Activated CD8-positive, alpha-beta memory T cell treated with anti-CD3 and anti-CD28 coated beads, Interleukin-2, amount 50 U/mL, for 1 hour (primary cell): ENCODE data around the gene LRR1.
"Not testable (repeated sequence)": the region's sequence is repeated elsewhere in the genome, so short reads cannot be mapped to it uniquely, and the experiment has no call there.

Experiments
- DNase-seq: peaks from one replicate; pipeline ENCODE4 v3.0.0-alpha.2; 2020; ENCODE audit errors: extremely low read depth

Gene LRR1

GRCh38 chr14:49585803-49586672 is 12.7 kb upstream of the LRR1 start, which contains the start of gene RPS29:
Gene RPS29, minus strand, starts transcription at chr14:49586380. Its CDS starts 34 bp downstream, at chr14:49586346.
- peak; percentile 98 for DNase-seq

DNA sequence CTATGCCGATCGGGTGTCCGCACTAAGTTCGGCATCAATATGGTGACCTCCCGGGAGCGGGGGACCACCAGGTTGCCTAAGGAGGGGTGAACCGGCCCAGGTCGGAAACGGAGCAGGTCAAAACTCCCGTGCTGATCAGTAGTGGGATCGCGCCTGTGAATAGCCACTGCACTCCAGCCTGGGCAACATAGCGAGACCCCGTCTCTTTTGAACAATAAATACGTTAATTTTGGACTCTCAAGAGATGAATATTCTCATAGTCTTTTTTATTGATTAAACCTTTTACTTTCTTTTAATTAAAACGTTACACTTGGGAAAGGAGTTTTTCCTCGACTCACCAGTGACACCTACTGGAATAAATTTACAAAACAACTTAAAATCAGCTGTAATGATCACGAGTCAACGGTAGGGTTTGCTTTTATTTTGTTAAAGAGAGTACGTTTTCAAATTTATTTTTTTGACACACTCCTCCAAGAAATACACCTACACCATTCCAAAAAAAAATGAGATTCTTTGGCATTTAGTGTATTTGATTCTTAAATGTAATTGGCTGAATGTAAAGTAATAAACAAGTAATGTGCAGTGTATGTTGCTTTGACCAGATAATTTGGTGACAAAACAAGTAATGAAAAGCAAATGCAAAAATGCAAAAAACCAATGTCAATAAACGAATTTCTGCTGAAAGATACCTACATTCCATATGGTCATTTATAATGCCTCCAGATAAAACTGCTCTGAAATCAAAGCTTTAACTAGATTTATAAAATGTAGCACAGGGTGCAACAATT is 11.9 kb upstream of the LRR1 start:
- DNase-seq = peak; percentile 13

DNA sequence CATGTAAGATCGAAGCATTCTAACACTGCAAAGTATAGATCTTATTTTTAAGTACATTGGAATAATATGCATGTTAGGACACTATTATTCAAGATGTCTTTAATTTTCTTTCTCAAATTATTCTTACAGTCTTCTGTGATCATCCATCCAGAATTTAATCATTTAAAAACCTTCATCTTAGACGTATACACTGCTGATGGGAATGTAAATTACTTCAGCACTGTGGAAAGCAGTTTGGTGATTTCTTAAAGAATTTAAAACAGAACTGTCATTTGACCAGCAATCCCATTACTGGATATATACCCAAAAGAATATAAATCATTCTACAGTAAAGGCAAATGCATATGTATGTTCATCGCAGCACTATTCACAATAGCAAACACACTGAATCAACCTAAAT is 9.4 kb upstream of the LRR1 start:
- DNase-seq = no peak

- DNase-seq = no peak
Measured at GRCh38 chr14:49593016-49593415, 5.7 kb upstream of the LRR1 start.

- DNase-seq = no peak
Measured at GRCh38 chr14:49594347-49595091, 4.2 kb upstream of the LRR1 start.

- DNase-seq = no peak
Measured at GRCh38 chr14:49598189-49598484, 603 bp upstream of the LRR1 start.

DNA sequence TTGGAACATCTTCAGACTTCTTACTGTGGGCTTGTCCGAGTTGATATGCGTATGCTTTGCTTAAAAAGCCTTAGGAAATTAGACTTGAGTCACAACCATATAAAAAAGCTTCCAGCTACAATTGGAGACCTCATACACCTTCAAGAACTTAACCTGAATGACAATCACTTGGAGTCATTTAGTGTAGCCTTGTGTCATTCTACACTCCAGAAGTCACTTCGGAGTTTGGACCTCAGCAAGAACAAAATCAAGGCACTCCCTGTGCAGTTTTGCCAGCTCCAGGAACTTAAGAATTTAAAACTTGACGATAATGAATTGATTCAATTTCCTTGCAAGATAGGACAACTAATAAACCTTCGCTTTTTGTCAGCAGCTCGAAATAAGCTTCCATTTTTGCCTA is 8.8 kb downstream of the LRR1 start:
- DNase-seq = no peak

- no peak for DNase-seq
Measured at GRCh38 chr14:49612251-49612650, 13.5 kb downstream of the LRR1 start.

- DNase-seq = no peak
Measured at GRCh38 chr14:49612671-49613070, 13.9 kb downstream of the LRR1 start.

- no peak for DNase-seq
Measured at GRCh38 chr14:49614196-49614595, 15.5 kb downstream of the LRR1 start.

DNA sequence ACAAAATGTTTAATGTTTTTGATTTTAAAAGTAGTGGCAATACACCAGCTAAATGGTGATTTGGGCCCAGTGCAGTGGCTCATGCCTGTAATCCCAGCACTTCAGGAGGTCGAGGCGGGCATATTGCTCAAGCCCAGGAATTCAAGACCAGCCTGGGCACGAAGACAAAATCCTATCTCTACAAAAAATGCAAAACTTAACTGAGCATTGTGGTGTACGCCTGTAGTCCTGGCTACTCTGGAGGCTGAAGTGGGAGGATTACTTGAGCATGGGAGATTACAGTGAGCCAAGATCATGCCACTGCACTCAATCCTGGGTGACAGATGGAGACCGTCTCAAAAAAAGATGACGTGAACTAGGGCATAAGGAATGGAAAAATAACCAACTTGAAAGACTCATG is 17.0 kb downstream of the LRR1 start:
- no peak for DNase-seq

- no peak for DNase-seq
Measured at GRCh38 chr14:49617852-49618519, 19.2 kb downstream of the LRR1 start.

DNA sequence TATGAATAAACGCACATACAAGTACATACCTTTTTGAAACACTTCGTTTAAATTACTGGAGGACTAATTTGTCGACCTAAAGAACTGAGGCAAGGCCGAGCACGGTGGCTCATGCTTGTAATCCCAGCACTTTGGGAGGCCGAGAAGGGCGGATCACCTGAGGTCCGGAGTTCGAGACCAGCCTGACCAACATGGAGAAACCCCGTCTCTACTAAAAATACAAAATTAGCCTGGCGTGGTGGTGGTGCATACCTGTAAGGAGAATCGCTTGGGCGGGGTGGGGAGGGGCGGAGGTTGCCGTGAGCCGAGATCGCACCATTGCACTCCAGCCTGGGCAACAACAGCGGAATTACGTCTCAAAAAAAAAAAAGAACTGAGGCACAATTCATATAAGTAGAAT is 20.5 kb downstream of the LRR1 start:
- not testable (repeated sequence) for DNase-seq

GRCh38 chr14:49619730-49620129 is 21.0 kb downstream of the LRR1 start:
- DNase-seq = no peak

GRCh38 chr14:49620182-49621113 is 21.7 kb downstream of the LRR1 start, which contains the start of the genes MGAT2 and RPL36AL:
Gene MGAT2, plus strand, starts transcription at chr14:49620799. Its CDS starts 470 bp downstream, at chr14:49621269.
Gene RPL36AL, minus strand, starts transcription at chr14:49620626. Its CDS starts 1,522 bp downstream, at chr14:49619104.
- DNase-seq = peak; percentile 84

- DNase-seq = no peak
Measured at GRCh38 chr14:49621114-49621881, 22.6 kb downstream of the LRR1 start.

DNA sequence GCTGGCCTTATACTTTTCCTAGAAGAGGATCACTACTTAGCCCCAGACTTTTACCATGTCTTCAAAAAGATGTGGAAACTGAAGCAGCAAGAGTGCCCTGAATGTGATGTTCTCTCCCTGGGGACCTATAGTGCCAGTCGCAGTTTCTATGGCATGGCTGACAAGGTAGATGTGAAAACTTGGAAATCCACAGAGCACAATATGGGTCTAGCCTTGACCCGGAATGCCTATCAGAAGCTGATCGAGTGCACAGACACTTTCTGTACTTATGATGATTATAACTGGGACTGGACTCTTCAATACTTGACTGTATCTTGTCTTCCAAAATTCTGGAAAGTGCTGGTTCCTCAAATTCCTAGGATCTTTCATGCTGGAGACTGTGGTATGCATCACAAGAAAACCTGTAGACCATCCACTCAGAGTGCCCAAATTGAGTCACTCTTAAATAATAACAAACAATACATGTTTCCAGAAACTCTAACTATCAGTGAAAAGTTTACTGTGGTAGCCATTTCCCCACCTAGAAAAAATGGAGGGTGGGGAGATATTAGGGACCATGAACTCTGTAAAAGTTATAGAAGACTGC is 23.4 kb downstream of the LRR1 start:
- no peak for DNase-seq

DNA sequence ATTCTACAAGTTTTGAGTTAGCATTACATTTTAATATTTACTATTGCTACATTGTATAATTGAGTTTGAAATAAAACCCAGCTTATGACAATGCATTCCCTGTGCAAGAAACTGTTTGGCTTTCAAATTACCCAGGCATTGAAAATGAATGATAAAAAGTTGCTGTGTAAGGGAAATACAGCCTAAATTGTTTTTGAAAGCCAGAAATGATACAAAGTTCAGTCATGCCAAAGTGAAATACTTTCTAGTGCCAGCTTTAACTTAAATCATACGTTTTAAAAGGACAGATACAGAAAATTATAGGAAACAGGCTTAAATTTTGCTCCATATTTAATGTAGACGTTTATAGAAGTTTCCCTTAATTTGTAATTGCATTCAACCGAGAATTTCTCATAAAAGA is 24.6 kb downstream of the LRR1 start:
- no peak for DNase-seq
